ENCODE results near the gene MB21D2. TPM values are rescaled to one million over a fixed set of nuclear protein-coding genes. Genes with fewer than 3 reads are reported as not detected.

The MB21D2 gene
- total RNA-seq, 1 donor from 2014 or later, result 14.1 TPM

- peaks cover 40% of the 10 kb centered on the region for H3K4me1 Mint-ChIP-seq (ENCODE audit: unreplicated experiment)
- DNase-seq (ENCODE audit: extremely low spot score, unreplicated experiment), result no peak
- H3K27ac Mint-ChIP-seq, result peak overlapping the region; percentile 61
- no peak overlapping the region for H3K4me3 Mint-ChIP-seq
- H3K9me3 Mint-ChIP-seq, result no peaks in the 10 kb centered on the region
- H3K36me3 Mint-ChIP-seq, result no peaks in the 10 kb centered on the region
- H3K27me3 Mint-ChIP-seq, result no peaks in the 10 kb centered on the region
- no peak for TF ChIP-seq CTCF (conservative IDR thresholded peaks at IDR 0.05)
These were observed 27.0 kb downstream of the MB21D2 start for GRCh38 chr3:192890347-192891335.

- peaks cover 47% of the 10 kb centered on the region for H3K4me1 Mint-ChIP-seq (ENCODE audit: unreplicated experiment)
- peak overlapping the region; percentile 81 for H3K27ac Mint-ChIP-seq
- no peaks in the 10 kb centered on the region for H3K27me3 Mint-ChIP-seq
- H3K36me3 Mint-ChIP-seq, result peaks cover 6% of the 10 kb centered on the region
- no peak for DNase-seq (ENCODE audit: extremely low spot score, unreplicated experiment)
- no peak for TF ChIP-seq CTCF (conservative IDR thresholded peaks at IDR 0.05)
- H3K9me3 Mint-ChIP-seq, result peaks cover 2% of the 10 kb centered on the region
- no peak overlapping the region for H3K4me3 Mint-ChIP-seq
These were observed 28.0 kb downstream of the MB21D2 start for GRCh38 chr3:192889679-192890078.

GRCh38 chr3:192888190-192888589, 29.5 kb downstream of the MB21D2 start:
- H3K9me3 Mint-ChIP-seq, result peaks cover 4% of the 10 kb centered on the region
- peak overlapping the region; percentile 52 for H3K4me3 Mint-ChIP-seq
- peaks cover 49% of the 10 kb centered on the region for H3K4me1 Mint-ChIP-seq (ENCODE audit: unreplicated experiment)
- H3K27me3 Mint-ChIP-seq, result no peaks in the 10 kb centered on the region
- peak overlapping the region; percentile 81 for H3K27ac Mint-ChIP-seq
- peaks cover 8% of the 10 kb centered on the region for H3K36me3 Mint-ChIP-seq
- no peak for DNase-seq (ENCODE audit: extremely low spot score, unreplicated experiment)
- no peak for TF ChIP-seq CTCF (conservative IDR thresholded peaks at IDR 0.05)

GRCh38 chr3:192887701-192888100, 30.0 kb downstream of the MB21D2 start:
- peaks cover 8% of the 10 kb centered on the region for H3K36me3 Mint-ChIP-seq
- no peak for DNase-seq (ENCODE audit: extremely low spot score, unreplicated experiment)
- no peak for TF ChIP-seq CTCF (conservative IDR thresholded peaks at IDR 0.05)
- H3K27me3 Mint-ChIP-seq, result no peaks in the 10 kb centered on the region
- H3K4me1 Mint-ChIP-seq (ENCODE audit: unreplicated experiment), result peaks cover 44% of the 10 kb centered on the region
- H3K9me3 Mint-ChIP-seq, result peaks cover 4% of the 10 kb centered on the region
- peak overlapping the region; percentile 81 for H3K27ac Mint-ChIP-seq
- peak overlapping the region; percentile 52 for H3K4me3 Mint-ChIP-seq

GRCh38 chr3:192887047-192887446, 30.6 kb downstream of the MB21D2 start:
- Mint-ChIP-seq H3K4me3 (peak overlapping the region; percentile 43), H3K27me3 (no peaks in the 10 kb centered on the region), H3K9me3 (peaks cover 4% of the 10 kb centered on the region), H3K4me1 (ENCODE audit: unreplicated experiment) (peaks cover 44% of the 10 kb centered on the region), H3K27ac (peak overlapping the region; percentile 81), H3K36me3 (peaks cover 8% of the 10 kb centered on the region)
- no peak for TF ChIP-seq CTCF (conservative IDR thresholded peaks at IDR 0.05)
- no peak for DNase-seq (ENCODE audit: extremely low spot score, unreplicated experiment)
